Upper lobe of left lung (tissue), 4 donors: ENCODE data around the gene GTF2F1.

Experiments used
- CTCF ChIP-seq, 6 experiments: fragments of 450-650 bp in 4 of 6; fragments of 200-600 bp in 2 of 6; sonication (generic) in 2 of 6; IDR thresholded peaks; one replicate each; pipeline ENCODE4 v1.5.1; 2016 to 2019; ENCODE audit warnings: antibody characterized with exemption in 6 of 6
- EP300 ChIP-seq, 4 donors: sonication (generic); formaldehyde crosslinking; IDR thresholded peaks; one replicate each; pipeline ENCODE4 v1.5.1; 2017; ENCODE audit warnings: antibody characterized with exemption in 4 of 4, control low read depth in 2 of 4
- POLR2A ChIP-seq, 4 donors: fragments of 450-650 bp; IDR thresholded peaks; one replicate each; pipeline ENCODE4 v1.5.1; 2016 to 2017; ENCODE audit warnings: antibody characterized with exemption in 4 of 4, mild to moderate bottlenecking in 2 of 4
- POLR2AphosphoS5 ChIP-seq, 2 donors: sonication (generic); formaldehyde crosslinking; IDR thresholded peaks; one replicate each; pipeline ENCODE4 v1.5.1; 2017; ENCODE audit warnings: antibody characterized with exemption in 2 of 2

DNA sequence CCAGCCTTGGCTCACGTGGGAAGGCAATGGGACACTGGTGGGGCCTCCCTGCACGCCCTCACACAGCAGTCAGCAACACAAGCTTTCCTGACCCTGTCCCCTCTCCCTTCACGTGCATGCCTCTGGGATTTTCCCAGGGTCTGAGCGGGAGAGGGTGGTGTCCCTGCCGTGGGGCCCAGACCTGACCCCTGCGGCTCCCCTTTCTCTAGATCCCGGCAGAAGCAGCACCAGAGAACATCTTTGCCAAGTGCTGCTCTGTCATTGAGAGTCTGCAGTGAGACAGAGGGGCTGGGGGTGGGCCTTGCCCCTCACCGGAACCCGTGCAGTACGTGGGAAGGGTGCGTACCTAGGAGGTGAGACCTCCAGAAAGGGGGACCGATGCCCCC, 19.1 kb upstream of the GTF2F1 start:
- TF ChIP-seq CTCF (IDR thresholded peaks at IDR 0.05) (no peak), POLR2A (IDR thresholded peaks at IDR 0.05) (no peak), POLR2AphosphoS5 (IDR thresholded peaks at IDR 0.05) (no peak), EP300 (IDR thresholded peaks at IDR 0.05) (no peak)
